Upper lobe of right lung (tissue), 1 donor: ENCODE results near the gene ACBD6. TPM values are rescaled to one million over a fixed set of nuclear protein-coding genes. Genes with fewer than 3 reads are reported as not detected.
A peak's percentile ranks its signal among the peaks of the same experiment; 100 is the strongest.

ENCODE experiments used
- ATAC-seq: fragments of 200-7000 bp; cut with Tn5 transposase; one replicate; pipeline ENCODE4 v1.9.1; 2020; ENCODE audit warnings: mild to moderate bottlenecking, moderate library complexity
- DNase-seq: peaks from one replicate; pipeline ENCODE4 v3.0.0-alpha.2; 2020
- H3K27ac ChIP-seq: fragments of 200-600 bp; one replicate; pipeline ENCODE4 v1.8.0; 2022
- H3K27me3 ChIP-seq: fragments of 200-600 bp; one replicate; pipeline ENCODE4 v1.8.0; 2022; ENCODE audit warnings: mild to moderate bottlenecking
- H3K36me3 ChIP-seq: fragments of 200-600 bp; one replicate; pipeline ENCODE4 v1.8.0; 2022
- H3K4me1 ChIP-seq: fragments of 200-600 bp; one replicate; pipeline ENCODE4 v1.8.0; 2022
- H3K4me3 ChIP-seq: fragments of 200-600 bp; one replicate; pipeline ENCODE4 v1.8.0; 2022; ENCODE audit warnings: mild to moderate bottlenecking
- H3K9me3 ChIP-seq: fragments of 200-600 bp; one replicate; pipeline ENCODE4 v1.8.0; 2022
- CTCF ChIP-seq: fragments of 200-600 bp; IDR thresholded peaks from one replicate; pipeline ENCODE4 v1.8.0; 2022; ENCODE audit warnings: antibody characterized with exemption
- intact Hi-C: fragments of 100-400 bp; cut with DNase I; formaldehyde crosslinking; loops from one replicate; pipeline ENCODE4 v1.11.0; 2022
- total RNA-seq: library from RNA; stranded (reverse); fragmentation: NEBNext Ultra II Directional; extraction: Animal tissue kit (Norgen Biotek cat#: 25700); gene quantifications from one replicate; pipeline ENCODE4 v1.2.1, GENCODE V29; 2021
- donor health status: DM: no; HTN: yes; CAD: no; lungs with severe emphysema.

The ACBD6 gene
- total RNA-seq, 1 donor from 2014 or later = 33.6 TPM

DNA sequence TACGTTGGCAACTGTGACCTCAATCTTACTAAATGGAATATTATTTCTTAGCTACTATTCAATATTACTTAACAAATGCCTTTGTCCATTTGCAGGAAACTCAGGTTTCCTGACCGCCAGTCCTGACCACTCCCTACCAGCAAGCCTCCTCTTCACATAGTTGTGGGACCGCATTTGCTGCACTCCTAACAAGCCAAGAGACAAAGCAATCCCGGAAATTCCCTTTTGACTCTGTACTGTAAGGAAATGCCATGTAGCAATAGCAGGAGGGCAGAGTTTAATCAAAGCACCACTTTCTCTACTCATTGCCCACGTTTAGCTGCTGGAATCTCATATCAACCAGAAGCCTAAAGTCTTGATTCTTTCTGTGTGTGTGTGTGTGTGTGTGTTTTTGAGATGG, 28.1 kb upstream of the ACBD6 start:
- ATAC-seq (peak; percentile 92), DNase-seq (no peak)
- H3K27ac ChIP-seq = peak overlapping the region; percentile 80
- TF ChIP-seq CTCF = no peak
- no peaks in the 10 kb centered on the region for H3K36me3 ChIP-seq
- no peaks in the 10 kb centered on the region for H3K27me3 ChIP-seq
- peaks cover 22% of the 10 kb centered on the region for H3K4me1 ChIP-seq
- no peaks in the 10 kb centered on the region for H3K9me3 ChIP-seq
- H3K4me3 ChIP-seq = no peak overlapping the region
- intact Hi-C loops = no loop called here

DNA sequence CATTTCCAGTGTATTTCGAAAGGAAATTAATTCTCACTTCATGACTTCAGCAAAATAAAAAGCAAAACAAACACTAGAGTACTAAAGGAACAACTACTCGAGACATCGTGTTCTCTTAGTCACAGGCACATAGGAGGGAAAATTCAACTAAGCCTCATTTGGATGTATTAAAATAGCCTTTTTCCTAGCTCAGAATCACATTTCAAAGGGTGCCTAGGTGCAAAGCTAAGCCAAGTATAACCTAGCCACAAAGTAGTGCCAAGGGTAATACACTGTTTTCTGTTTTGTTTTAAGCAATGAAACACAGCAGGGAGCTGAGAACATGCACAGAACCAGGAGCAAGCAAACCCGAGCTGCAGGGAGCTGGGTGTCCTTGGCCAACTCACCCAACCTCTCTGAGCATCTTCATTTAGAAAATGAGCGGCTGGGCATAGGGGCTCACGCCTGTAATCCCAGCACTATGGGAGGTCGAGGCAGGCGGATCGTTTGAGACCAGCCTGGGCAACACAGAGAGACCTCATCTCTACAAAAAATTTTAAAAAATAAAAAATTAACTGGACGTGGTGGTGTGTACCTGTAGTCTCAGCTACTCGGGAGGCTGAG, 26.6 kb upstream of the ACBD6 start:
- peak; percentile 63 for ATAC-seq
- no peak for TF ChIP-seq CTCF
- intact Hi-C loops = no loop called here

GRCh38 chr1:180527101-180527669, 24.8 kb upstream of the ACBD6 start:
- intact Hi-C loops = no loop called here
- peaks cover 16% of the 10 kb centered on the region for H3K4me1 ChIP-seq
- H3K4me3 ChIP-seq = no peak overlapping the region
- peak; percentile 47 for ATAC-seq
- H3K36me3 ChIP-seq = no peaks in the 10 kb centered on the region
- TF ChIP-seq CTCF = no peak
- no peaks in the 10 kb centered on the region for H3K27me3 ChIP-seq
- H3K27ac ChIP-seq = no peak overlapping the region
- no peak for DNase-seq
- H3K9me3 ChIP-seq = no peaks in the 10 kb centered on the region

More for the DNA sequence above, 26.6 kb upstream of the ACBD6 start:
- no peaks in the 10 kb centered on the region for H3K27me3 ChIP-seq
- no peaks in the 10 kb centered on the region for H3K9me3 ChIP-seq
- no peaks in the 10 kb centered on the region for H3K36me3 ChIP-seq
- H3K4me3 ChIP-seq = no peak overlapping the region
- no peak for DNase-seq
- peaks cover 16% of the 10 kb centered on the region for H3K4me1 ChIP-seq
- H3K27ac ChIP-seq = peak overlapping the region; percentile 80

DNA sequence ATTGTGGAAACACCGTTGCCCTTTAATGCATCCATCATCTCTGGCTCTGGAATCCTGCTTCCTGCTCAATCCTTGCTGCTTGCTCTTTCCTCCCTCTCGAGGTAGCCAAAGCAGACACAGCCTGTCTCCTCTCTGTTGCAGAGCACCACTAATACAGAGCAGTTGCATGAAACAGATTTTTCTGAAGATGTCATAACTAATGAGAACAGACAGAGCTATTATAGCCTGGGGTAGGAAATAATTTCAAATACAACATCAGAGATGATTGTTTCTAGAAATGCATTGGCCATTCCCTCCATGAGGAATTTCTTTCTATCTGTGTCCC, 23.3 kb upstream of the ACBD6 start:
- Histone ChIP-seq H3K36me3 (no peaks in the 10 kb centered on the region), H3K27me3 (no peaks in the 10 kb centered on the region), H3K9me3 (no peaks in the 10 kb centered on the region), H3K4me1 (peaks cover 24% of the 10 kb centered on the region), H3K4me3 (no peak overlapping the region), H3K27ac (no peak overlapping the region)
- ATAC-seq (no peak), DNase-seq (no peak)
- intact Hi-C loops = no loop called here
- no peak for TF ChIP-seq CTCF

GRCh38 chr1:180524915-180525714, 22.7 kb upstream of the ACBD6 start:
- Histone ChIP-seq H3K36me3 (no peaks in the 10 kb centered on the region), H3K9me3 (no peaks in the 10 kb centered on the region), H3K4me1 (peaks cover 22% of the 10 kb centered on the region), H3K4me3 (no peak overlapping the region), H3K27me3 (no peaks in the 10 kb centered on the region), H3K27ac (no peak overlapping the region)
- intact Hi-C loops = no loop called here
- DNase-seq (no peak), ATAC-seq (no peak)
- TF ChIP-seq CTCF = no peak
